ENCODE measurements around the gene COIL. TPM values are rescaled to one million over a fixed set of nuclear protein-coding genes. Genes with fewer than 3 reads are reported as not detected.

Gene COIL
- total and polyA plus RNA-seq, 9 of the 15 experiments (the other 6 are each of a cell fraction or from before 2014, with no cell fraction given) = 23.9 to 41.3 (median 28.7) TPM

DNA sequence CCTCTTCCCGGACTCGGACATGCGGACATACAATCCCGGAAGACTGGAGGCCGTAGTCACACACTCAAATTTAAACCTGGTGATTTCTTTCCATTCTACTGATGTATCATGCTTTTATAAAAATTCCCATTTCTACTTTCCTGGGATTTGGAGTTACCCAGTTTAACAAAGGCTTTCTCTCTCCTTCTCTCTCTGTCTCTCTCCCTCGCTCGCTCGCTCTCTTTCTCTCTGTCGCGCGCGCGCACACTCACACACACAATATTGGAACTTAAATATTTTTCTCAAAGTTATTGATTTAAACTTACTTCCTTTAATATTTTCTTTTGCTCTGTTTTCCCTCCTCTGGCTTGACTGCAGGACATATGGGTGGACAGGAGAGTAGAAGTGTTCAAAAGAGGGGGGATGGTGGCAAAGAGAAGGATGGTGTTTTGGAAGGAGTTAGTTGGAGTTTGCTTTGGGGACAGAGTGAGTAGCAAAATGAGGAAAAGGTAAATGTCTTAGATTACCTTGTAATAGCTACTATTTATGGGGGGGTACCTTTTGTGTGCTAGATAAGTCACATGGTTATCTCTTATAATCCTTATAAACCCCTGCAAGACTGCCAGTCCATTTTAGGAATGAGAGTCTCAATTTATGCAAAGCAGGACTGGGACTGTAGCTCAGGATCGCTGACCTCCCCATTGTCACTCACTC is 46.1 kb downstream of the COIL start (continued):
- TF ChIP-seq, protein P1, sequence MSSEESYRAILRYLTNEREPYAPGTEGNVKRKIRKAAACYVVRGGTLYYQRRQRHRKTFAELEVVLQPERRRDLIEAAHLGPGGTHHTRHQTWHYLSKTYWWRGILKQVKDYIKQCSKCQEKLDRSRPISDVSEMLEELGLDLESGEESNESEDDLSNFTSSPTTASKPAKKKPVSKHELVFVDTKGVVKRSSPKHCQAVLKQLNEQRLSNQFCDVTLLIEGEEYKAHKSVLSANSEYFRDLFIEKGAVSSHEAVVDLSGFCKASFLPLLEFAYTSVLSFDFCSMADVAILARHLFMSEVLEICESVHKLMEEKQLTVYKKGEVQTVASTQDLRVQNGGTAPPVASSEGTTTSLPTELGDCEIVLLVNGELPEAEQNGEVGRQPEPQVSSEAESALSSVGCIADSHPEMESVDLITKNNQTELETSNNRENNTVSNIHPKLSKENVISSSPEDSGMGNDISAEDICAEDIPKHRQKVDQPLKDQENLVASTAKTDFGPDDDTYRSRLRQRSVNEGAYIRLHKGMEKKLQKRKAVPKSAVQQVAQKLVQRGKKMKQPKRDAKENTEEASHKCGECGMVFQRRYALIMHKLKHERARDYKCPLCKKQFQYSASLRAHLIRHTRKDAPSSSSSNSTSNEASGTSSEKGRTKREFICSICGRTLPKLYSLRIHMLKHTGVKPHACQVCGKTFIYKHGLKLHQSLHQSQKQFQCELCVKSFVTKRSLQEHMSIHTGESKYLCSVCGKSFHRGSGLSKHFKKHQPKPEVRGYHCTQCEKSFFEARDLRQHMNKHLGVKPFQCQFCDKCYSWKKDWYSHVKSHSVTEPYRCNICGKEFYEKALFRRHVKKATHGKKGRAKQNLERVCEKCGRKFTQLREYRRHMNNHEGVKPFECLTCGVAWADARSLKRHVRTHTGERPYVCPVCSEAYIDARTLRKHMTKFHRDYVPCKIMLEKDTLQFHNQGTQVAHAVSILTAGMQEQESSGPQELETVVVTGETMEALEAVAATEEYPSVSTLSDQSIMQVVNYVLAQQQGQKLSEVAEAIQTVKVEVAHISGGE (CRISPR knock-in tag; IDR thresholded peaks at IDR 0.05) = 0 out of 6 replicates have a peak, but pooled peaks of 1 of the 3 experiments have one; percentile 16
- TF ChIP-seq, protein P2, sequence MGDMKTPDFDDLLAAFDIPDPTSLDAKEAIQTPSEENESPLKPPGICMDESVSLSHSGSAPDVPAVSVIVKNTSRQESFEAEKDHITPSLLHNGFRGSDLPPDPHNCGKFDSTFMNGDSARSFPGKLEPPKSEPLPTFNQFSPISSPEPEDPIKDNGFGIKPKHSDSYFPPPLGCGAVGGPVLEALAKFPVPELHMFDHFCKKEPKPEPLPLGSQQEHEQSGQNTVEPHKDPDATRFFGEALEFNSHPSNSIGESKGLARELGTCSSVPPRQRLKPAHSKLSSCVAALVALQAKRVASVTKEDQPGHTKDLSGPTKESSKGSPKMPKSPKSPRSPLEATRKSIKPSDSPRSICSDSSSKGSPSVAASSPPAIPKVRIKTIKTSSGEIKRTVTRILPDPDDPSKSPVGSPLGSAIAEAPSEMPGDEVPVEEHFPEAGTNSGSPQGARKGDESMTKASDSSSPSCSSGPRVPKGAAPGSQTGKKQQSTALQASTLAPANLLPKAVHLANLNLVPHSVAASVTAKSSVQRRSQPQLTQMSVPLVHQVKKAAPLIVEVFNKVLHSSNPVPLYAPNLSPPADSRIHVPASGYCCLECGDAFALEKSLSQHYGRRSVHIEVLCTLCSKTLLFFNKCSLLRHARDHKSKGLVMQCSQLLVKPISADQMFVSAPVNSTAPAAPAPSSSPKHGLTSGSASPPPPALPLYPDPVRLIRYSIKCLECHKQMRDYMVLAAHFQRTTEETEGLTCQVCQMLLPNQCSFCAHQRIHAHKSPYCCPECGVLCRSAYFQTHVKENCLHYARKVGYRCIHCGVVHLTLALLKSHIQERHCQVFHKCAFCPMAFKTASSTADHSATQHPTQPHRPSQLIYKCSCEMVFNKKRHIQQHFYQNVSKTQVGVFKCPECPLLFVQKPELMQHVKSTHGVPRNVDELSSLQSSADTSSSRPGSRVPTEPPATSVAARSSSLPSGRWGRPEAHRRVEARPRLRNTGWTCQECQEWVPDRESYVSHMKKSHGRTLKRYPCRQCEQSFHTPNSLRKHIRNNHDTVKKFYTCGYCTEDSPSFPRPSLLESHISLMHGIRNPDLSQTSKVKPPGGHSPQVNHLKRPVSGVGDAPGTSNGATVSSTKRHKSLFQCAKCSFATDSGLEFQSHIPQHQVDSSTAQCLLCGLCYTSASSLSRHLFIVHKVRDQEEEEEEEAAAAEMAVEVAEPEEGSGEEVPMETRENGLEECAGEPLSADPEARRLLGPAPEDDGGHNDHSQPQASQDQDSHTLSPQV (IDR thresholded peaks at IDR 0.05) = no peak
- TF ChIP-seq BRCA1 (IDR thresholded peaks at IDR 0.05) = no peak
- no peak for TF ChIP-seq BRCA1 (CRISPR knock-in tag; IDR thresholded peaks at IDR 0.05)
